GM12892 (cell line): ENCODE data around the gene R3HDM2.

Experiments used
- POLR2A ChIP-seq: IDR thresholded peaks from 2 replicates; pipeline ENCODE4 v1.6.1; 2011; ENCODE audit warnings: low read depth, low read length, control low read depth
- TAF1 ChIP-seq: IDR thresholded peaks from 2 replicates; pipeline ENCODE4 v1.6.1; 2011; ENCODE audit warnings: low read depth, mild to moderate bottlenecking, control low read depth, low read length, borderline replicate concordance

DNA sequence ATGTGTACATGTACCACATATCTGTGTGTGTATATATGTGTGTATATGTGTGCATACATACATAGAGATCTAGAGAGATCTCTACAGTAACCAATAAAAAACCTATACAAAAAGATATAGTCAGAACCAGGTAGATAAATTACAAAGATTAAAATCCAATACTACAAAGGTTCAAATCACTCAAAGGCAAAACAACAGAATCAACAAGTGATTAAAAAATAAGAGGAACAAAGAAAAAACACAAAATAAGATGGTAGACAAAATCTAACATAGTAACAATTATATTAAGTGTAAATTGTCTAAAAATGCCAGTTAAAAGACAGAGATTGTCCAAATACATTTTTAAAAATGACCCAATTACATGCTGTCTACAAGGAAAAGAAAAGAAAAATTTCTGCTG is 83.6 kb downstream of the R3HDM2 start:
- no peak for TF ChIP-seq TAF1
- TF ChIP-seq POLR2A, result no peak
